CD4-positive, alpha-beta T cell (primary cell): ENCODE measurements around the gene VENTX. TPM values are rescaled to one million over a fixed set of nuclear protein-coding genes. Genes with fewer than 3 reads are reported as not detected.

ENCODE experiments used
- ATAC-seq: fragments of 200-7000 bp; cut with Tn5 transposase; one replicate; pipeline ENCODE4 v1.10.0; 2022; ENCODE audit warnings: mild to moderate bottlenecking; ENCODE audit not compliant: poor library complexity
- CTCF ChIA-PET: fragments of 350-600 bp; sonication (Branson Sonifier 250); formaldehyde crosslinking; loops from one replicate; lab custom pipeline; 2021; ENCODE audit warnings: antibody characterized with exemption, inconsistent platforms; lab: Charles Lee
- POLR2A ChIA-PET: fragments of 350-600 bp; sonication (Branson Sonifier 250); formaldehyde crosslinking; loops from one replicate; lab custom pipeline; 2021; ENCODE audit warnings: antibody characterized with exemption, inconsistent platforms; lab: Charles Lee
- DNase-seq, 14 experiments: peaks; one replicate each; pipeline ENCODE4 v3.0.0-alpha.2; 2013 to 2020; ENCODE audit warnings: mixed read lengths in 2 of 14
- H3K27ac ChIP-seq, 2 donors: one replicate each; pipeline versions ENCODE4 v1.5.1 to v1.7.0; 2013; ENCODE audit warnings: low read length in 2 of 2, low read depth in 1 of 2, mild to moderate bottlenecking in 1 of 2
- H3K27me3 ChIP-seq, 2 experiments: 1 replicate in 1 of 2; 2 replicates in 1 of 2; pipeline versions ENCODE4 v1.6.1 to v1.7.0; 2013; ENCODE audit warnings: low read length in 2 of 2, control low read depth in 1 of 2, mild to moderate bottlenecking in 1 of 2, moderate library complexity in 1 of 2; ENCODE audit not compliant: insufficient read depth in 2 of 2, control insufficient read depth in 1 of 2
- H3K36me3 ChIP-seq: one replicate; pipeline ENCODE4 v1.6.1; 2013; ENCODE audit warnings: low read length, control low read depth; ENCODE audit not compliant: insufficient read depth
- H3K4me1 ChIP-seq: one replicate; pipeline ENCODE4 v1.6.1; 2013; ENCODE audit warnings: low read length, control low read depth; ENCODE audit not compliant: insufficient read depth
- H3K4me3 ChIP-seq: one replicate; pipeline ENCODE4 v1.5.1; 2013; ENCODE audit warnings: mild to moderate bottlenecking, low read length, moderate library complexity
- H3K9me3 ChIP-seq, 2 experiments: 1 replicate in 1 of 2; 2 replicates in 1 of 2; pipeline versions ENCODE4 v1.6.1 to v1.7.0; 2013; ENCODE audit warnings: low read length in 2 of 2, mild to moderate bottlenecking in 2 of 2, control low read depth in 1 of 2, moderate library complexity in 1 of 2; ENCODE audit not compliant: control insufficient read depth in 1 of 2, insufficient read depth in 1 of 2
- H3K27ac Mint-ChIP-seq: one replicate; pipeline ENCODE4 v1.8.0; 2020; ENCODE audit warnings: mixed read lengths
- H3K27me3 Mint-ChIP-seq: one replicate; pipeline ENCODE4 v1.8.0; 2021; ENCODE audit warnings: mixed read lengths
- H3K36me3 Mint-ChIP-seq: one replicate; pipeline ENCODE4 v1.8.0; 2021; ENCODE audit warnings: low read depth, mixed read lengths
- H3K4me1 Mint-ChIP-seq: one replicate; pipeline ENCODE4 v1.8.0; 2021; ENCODE audit warnings: low read depth, mixed read lengths
- H3K4me3 Mint-ChIP-seq: one replicate; pipeline ENCODE4 v1.8.0; 2020; ENCODE audit warnings: mild to moderate bottlenecking, mixed read lengths
- H3K9me3 Mint-ChIP-seq: one replicate; pipeline ENCODE4 v1.8.0; 2020; ENCODE audit warnings: mixed read lengths
- CTCF ChIP-seq: fragments of 200-600 bp; IDR thresholded peaks from one replicate; pipeline ENCODE4 v1.8.0; 2022; ENCODE audit warnings: antibody characterized with exemption, mild to moderate bottlenecking
- intact Hi-C, 2 experiments: fragments of 100-400 bp; cut with DNase I in 1 of 2; cut with micrococcal nuclease in 1 of 2; formaldehyde crosslinking; loops; one replicate each; pipeline versions ENCODE4 v1.15.1 to v1.9.0; 2023 to 2025; cut with DNase I, micrococcal nuclease
- microRNA-seq: library from miRNA; unstranded; fragments of <30 nt; microRNA quantifications from one replicate; pipeline ENCODE4 v1.2.0, GENCODE V29; 2021; ENCODE audit warnings: borderline microRNAs expressed, borderline replicate concordance
- total RNA-seq, 174 experiments: library from RNA in 2 of 174; stranded (reverse) in 2 of 174; gene quantifications; one replicate each; pipeline ENCODE4 v1.2.3 and lab custom pipeline; 2021 to 2026

VENTX gene
- total RNA-seq, 2 experiments from 2014 or later: 0.11 to 0.14 TPM

GRCh38 chr10:133289761-133290160 is 52.1 kb downstream of the VENTX start:
- H3K4me3 ChIP-seq: no peak overlapping the region
- H3K27ac Mint-ChIP-seq: no peak overlapping the region
- peaks cover 81% of the 10 kb centered on the region for H3K36me3 ChIP-seq
- no peak overlapping the region for H3K4me3 Mint-ChIP-seq
- intact Hi-C loops: no loop called here
- ChIA-PET POLR2A (no interaction called here), CTCF (no interaction called here)
- no peak for TF ChIP-seq CTCF
- no peak for DNase-seq
- no peak overlapping the region for H3K27ac ChIP-seq
- H3K27me3 Mint-ChIP-seq: no peaks in the 10 kb centered on the region
- no peaks in the 10 kb centered on the region for H3K4me1 Mint-ChIP-seq
- peaks cover 61% of the 10 kb centered on the region for H3K36me3 Mint-ChIP-seq
- no peaks in the 10 kb centered on the region for H3K9me3 ChIP-seq
- H3K4me1 ChIP-seq: peaks cover 4% of the 10 kb centered on the region
- ATAC-seq: no peak
- no peaks in the 10 kb centered on the region for H3K9me3 Mint-ChIP-seq
- no peaks in the 10 kb centered on the region for H3K27me3 ChIP-seq

Small RNA genes within 50 kb of the gene (microRNA-seq; reads per million reads assigned to microRNA genes)
- gene MIR202: not detected

Other genes with a start within 250 kb of the VENTX start
- not detected for gene ADGRA1, start 149.9 kb upstream of the VENTX start, total RNA-seq
- not detected for gene KNDC1, start 77.6 kb upstream of the VENTX start, total RNA-seq
- gene UTF1, start 7.6 kb upstream of the VENTX start, total RNA-seq: not detected
- 10 to 100 TPM; 95.6 to 95.9 TPM for gene ADAM8, start 39.0 kb downstream of the VENTX start, total RNA-seq
- 10 to 100 TPM; 89.3 to 94.2 TPM for gene TUBGCP2, start 71.0 kb downstream of the VENTX start, total RNA-seq
- gene ZNF511, start 71.1 kb downstream of the VENTX start, total RNA-seq: 10 to 100 TPM; 38.1 to 40.9 TPM
- 1 to 10 TPM; 3.8 to 3.9 TPM for gene CALY, start 99.0 kb downstream of the VENTX start, total RNA-seq
- gene PRAP1, start 109.5 kb downstream of the VENTX start, total RNA-seq: not detected
- 10 to 100 TPM; 10.3 to 11.7 TPM for gene FUOM, start 120.2 kb downstream of the VENTX start, total RNA-seq
- gene ECHS1, start 135.5 kb downstream of the VENTX start, total RNA-seq: 1 to 10 TPM; 7.6 to 8.3 TPM
- 1 to 10 TPM; 1.9 to 2.6 TPM for gene PAOX, start 141.4 kb downstream of the VENTX start, total RNA-seq
- 10 to 100 TPM; 28.5 to 34.9 TPM for gene MTG1, start 156.3 kb downstream of the VENTX start, total RNA-seq
- gene SPRN, start 186.8 kb downstream of the VENTX start, total RNA-seq: not detected
- 1 to 10 TPM; 5.0 to 5.2 TPM for gene SCART1, start 216.1 kb downstream of the VENTX start, total RNA-seq